Vagina (tissue), 2 donors: ENCODE results near the gene KRTAP10-5.

Source experiments
- POLR2A ChIP-seq, 2 donors: fragments of 450-650 bp; IDR thresholded peaks; one replicate each; pipeline ENCODE4 v1.6.1; 2017; ENCODE audit warnings: antibody characterized with exemption in 2 of 2, mild to moderate bottlenecking in 2 of 2, moderate library complexity in 2 of 2
- TF ChIP-seq, protein P1 (sequence below), 3 experiments: fragments of 450-650 bp in 2 of 3; fragments of 200-600 bp in 1 of 3; sonication (generic) in 1 of 3; IDR thresholded peaks; one replicate each; pipeline ENCODE4 v1.5.1; 2017 to 2019; ENCODE audit warnings: antibody characterized with exemption in 3 of 3, mild to moderate bottlenecking in 2 of 3, moderate library complexity in 2 of 3

- TF ChIP-seq, protein P1, sequence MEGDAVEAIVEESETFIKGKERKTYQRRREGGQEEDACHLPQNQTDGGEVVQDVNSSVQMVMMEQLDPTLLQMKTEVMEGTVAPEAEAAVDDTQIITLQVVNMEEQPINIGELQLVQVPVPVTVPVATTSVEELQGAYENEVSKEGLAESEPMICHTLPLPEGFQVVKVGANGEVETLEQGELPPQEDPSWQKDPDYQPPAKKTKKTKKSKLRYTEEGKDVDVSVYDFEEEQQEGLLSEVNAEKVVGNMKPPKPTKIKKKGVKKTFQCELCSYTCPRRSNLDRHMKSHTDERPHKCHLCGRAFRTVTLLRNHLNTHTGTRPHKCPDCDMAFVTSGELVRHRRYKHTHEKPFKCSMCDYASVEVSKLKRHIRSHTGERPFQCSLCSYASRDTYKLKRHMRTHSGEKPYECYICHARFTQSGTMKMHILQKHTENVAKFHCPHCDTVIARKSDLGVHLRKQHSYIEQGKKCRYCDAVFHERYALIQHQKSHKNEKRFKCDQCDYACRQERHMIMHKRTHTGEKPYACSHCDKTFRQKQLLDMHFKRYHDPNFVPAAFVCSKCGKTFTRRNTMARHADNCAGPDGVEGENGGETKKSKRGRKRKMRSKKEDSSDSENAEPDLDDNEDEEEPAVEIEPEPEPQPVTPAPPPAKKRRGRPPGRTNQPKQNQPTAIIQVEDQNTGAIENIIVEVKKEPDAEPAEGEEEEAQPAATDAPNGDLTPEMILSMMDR (IDR thresholded peaks at IDR 0.05) = no peak
- TF ChIP-seq POLR2A (IDR thresholded peaks at IDR 0.05) = no peak
Observed at GRCh38 chr21:44616591-44616926, 36.2 kb upstream of the KRTAP10-5 start.
